Keratinocyte (primary cell): ENCODE measurements around the gene RBM38.

Experiments
- EZH2 ChIP-seq: IDR thresholded peaks from one replicate; pipeline ENCODE4 v1.6.1; 2012; ENCODE audit warnings: inconsistent platforms, mild to moderate bottlenecking, low read length, moderate library complexity
- TF ChIP-seq, protein P1 (sequence below), 3 experiments: IDR thresholded peaks in 1 of 3; conservative IDR thresholded peaks in 1 of 3; optimal IDR thresholded peaks in 1 of 3; 2 replicates in 2 of 3; 3 replicates in 1 of 3; pipeline versions ENCODE3 to v1.5.1; 2011; ENCODE audit warnings: low read length in 3 of 3, mild to moderate bottlenecking in 3 of 3, moderate library complexity in 2 of 3, control low read depth in 1 of 3, inconsistent platforms in 1 of 3; ENCODE audit not compliant: insufficient read depth in 2 of 3; ENCODE audit errors: extremely low read depth in 1 of 3

DNA sequence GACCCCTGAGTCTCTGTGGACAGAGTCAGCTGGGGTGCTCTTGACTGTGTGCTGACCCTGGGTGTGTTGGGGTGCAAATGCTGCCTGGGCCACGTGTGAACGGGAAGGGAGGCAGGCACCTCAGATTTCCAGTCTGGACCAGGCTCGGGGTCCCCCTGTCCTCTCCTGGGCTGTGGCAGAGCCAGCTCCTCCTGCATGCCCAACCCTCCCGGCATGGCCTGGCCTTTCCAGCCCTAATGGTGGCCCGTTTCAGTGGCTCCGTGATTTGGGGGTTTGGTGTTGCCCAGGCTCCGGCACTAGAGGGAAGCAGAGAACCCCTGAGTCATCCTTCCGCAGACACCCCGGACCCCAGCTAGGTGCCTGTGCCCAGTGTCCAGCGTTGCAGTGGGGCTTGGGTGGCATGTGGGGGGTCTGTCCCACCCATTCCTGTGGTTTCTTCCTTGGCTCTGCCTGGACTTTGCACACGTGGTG, 9.1 kb downstream of the RBM38 start:
- TF ChIP-seq, protein P1, sequence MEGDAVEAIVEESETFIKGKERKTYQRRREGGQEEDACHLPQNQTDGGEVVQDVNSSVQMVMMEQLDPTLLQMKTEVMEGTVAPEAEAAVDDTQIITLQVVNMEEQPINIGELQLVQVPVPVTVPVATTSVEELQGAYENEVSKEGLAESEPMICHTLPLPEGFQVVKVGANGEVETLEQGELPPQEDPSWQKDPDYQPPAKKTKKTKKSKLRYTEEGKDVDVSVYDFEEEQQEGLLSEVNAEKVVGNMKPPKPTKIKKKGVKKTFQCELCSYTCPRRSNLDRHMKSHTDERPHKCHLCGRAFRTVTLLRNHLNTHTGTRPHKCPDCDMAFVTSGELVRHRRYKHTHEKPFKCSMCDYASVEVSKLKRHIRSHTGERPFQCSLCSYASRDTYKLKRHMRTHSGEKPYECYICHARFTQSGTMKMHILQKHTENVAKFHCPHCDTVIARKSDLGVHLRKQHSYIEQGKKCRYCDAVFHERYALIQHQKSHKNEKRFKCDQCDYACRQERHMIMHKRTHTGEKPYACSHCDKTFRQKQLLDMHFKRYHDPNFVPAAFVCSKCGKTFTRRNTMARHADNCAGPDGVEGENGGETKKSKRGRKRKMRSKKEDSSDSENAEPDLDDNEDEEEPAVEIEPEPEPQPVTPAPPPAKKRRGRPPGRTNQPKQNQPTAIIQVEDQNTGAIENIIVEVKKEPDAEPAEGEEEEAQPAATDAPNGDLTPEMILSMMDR (optimal IDR thresholded peaks at IDR 0.05 in 1 of 3, IDR thresholded peaks at IDR 0.05 in 1 of 3, conservative IDR thresholded peaks at IDR 0.05 in 1 of 3; ENCODE audit: extremely low read depth in 1 of 3, insufficient read depth in 2 of 3, low read length in 3 of 3), result no peak
- TF ChIP-seq EZH2, result no peak
